G401 (cell line): ENCODE results near the gene COL4A4. TPM values are rescaled to one million over a fixed set of nuclear protein-coding genes. Genes with fewer than 3 reads are reported as not detected.
A peak's percentile ranks its signal among the peaks of the same experiment; 100 is the strongest.
"Not testable (repeated sequence)": the region's sequence is repeated elsewhere in the genome, so short reads cannot be mapped to it uniquely, and the experiment has no call there.

Source experiments
- DNase-seq: peaks from one replicate; pipeline ENCODE4 v3.0.0-alpha.2; 2015; ENCODE audit warnings: low spot score
- in situ Hi-C: cut with HindIII; loops from 2 replicates; pipeline ENCODE4 v1.10.0; 2016; ENCODE audit warnings: low sequenced_read_pairs, mixed read lengths
- total RNA-seq: library from RNA; depleted of rRNA; stranded (reverse); fragments of >200 nt; shearing (Covaris generic); gene quantifications from 2 replicates; pipeline ENCODE4 v1.2.3, GENCODE V29; 2014

Gene COL4A4
- total RNA-seq, 1 experiment from 2014 or later: 2.3 TPM

DNA sequence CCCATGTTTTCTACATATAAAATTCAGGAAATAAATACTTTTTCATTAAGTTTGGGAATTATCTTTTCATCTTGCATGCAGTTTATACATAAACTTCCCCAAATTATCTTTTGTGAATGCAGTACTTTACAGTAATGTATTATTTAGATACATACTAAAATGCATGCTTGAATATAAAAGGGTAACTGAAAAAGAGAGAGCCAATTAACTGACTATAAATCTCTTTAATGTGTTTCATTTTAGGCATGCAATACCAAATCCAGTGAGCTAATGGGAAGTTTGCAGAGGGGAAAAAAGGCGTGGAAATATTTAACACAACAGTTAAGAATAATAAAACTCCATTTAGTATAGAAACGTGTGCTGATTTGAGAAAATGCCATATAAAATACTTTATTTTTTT is 39.2 kb downstream of the COL4A4 start:
- DNase-seq: no peak
- in situ Hi-C loops: no loop called here

DNA sequence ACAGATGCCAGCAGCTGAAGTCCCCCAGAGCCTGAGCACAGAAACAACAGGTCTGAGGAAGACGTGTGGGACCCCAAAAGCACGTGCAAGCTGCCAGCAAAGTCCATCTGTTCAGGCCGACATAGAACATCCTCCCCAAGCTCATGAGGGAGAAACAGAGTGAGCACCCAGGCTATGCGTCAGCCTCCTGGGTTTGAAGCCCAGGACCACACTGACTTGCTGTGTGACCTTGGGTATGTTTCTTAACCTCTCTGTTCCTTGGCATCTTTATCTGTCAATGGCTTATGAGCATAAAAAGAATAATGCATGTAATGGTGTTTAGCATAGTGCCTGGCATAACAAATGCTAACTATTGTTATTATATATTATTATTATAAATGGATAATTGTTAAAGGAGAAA is 40.3 kb downstream of the COL4A4 start:
- in situ Hi-C loops: no loop called here
- DNase-seq: no peak

DNA sequence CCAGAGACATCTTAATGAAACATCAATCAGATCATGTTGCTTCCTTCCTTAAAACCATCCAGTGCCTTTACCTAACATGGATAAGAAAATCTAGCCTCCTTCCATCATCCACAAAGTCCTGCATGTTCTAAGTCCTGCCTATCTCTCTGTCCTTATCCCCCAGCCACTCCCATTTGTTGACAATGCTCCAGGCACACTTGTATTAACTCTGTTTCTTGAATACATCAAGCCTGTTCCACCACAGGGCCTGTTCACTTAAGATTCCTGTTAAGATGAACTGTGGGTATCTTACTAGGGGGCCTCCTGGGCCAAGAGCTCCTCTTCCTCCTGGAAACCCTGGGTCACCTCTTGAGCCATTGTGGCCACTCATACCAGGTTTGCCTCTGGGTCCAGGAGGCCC is 45.7 kb downstream of the COL4A4 start:
- no peak for DNase-seq
- in situ Hi-C loops: no loop called here

DNA sequence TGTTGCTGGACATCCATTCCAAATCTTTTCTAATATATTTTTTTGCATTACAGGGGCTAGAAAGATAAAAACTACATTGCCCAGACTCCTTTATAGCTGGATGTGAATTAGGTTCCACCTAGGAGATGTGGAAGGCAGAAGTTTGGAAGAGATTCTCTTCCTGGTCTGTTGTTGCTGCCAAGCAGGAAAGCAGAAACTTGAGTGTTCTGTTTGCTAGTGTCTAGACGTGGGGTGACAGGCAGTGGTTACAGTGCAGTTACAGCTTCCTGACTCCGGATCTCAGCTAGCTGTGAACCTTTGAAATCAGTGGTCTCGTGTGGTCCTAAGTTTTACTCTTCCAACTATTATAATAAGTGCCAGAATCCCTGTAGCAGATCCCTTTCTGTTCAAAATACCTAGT is 46.2 kb downstream of the COL4A4 start:
- in situ Hi-C loops: no loop called here
- no peak for DNase-seq

- in situ Hi-C loops: no loop called here
Observed at GRCh38 chr2:227117027-227117426, 47.0 kb downstream of the COL4A4 start.

DNA sequence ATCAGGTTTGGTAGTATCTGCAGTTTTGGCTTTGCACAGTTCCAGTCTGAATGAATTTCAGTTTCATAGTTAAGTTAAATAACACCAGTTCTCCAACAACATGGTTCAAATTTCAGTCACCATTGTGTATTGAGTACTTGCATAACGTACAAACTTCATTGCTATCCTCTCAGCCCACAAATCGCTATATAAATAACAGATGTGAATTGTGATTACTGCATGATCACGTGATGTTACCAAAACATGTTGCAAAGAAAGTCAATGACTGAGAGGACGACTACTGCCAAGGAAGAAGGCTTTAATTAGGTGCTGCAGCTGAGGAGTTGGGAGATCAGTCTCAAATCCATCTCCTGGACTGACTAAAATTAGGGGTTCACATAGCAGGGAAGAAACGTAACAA is 48.2 kb downstream of the COL4A4 start:
- in situ Hi-C loops: no loop called here

More at GRCh38 chr2:227117027-227117426, 47.0 kb downstream of the COL4A4 start:
- no peak for DNase-seq

DNA sequence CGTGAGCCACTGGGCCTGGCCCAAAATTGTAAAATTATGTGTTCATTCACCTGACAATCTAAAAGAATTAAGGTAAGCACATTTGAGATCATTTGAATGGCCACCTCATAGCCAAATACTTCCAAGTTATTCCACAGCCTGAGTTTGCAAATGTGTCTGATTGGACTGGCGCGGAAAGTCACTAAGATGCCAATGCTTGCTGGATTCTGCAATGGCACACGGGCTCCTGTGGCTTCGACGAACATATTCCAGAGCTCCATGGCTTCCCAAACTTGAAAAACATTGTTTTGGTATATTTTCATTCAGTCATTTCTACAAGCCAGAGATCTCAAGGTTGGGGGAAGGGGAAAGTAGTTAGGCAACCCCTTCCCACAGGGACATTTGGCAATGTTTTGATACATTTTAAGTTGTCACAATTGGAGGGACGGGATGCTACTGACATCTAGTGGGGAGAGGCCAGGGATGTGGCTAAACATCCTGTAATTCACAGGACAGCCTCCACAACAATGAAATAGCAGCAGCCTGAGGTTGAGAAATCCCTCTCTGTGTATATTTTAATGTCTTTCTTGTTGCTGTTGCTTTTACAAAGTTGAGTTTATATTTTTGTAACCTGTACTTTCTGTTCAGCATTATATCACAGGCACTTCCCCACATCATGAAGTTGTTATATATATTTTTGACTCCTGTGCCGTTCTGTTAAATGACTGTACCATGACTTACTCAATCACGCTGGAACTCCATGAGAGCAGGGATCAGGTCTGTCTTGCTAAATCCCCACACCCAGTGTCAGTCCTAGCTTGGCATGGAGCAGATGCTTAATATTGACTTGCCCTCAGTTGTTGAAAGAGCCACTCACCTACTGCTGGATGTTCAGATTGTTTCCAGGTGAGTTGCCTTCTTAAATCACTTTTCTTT is 56.9 kb downstream of the COL4A4 start:
- in situ Hi-C loops: no loop called here
- peak; percentile 45 for DNase-seq

More for the DNA sequence above, 48.2 kb downstream of the COL4A4 start:
- DNase-seq: no peak

DNA sequence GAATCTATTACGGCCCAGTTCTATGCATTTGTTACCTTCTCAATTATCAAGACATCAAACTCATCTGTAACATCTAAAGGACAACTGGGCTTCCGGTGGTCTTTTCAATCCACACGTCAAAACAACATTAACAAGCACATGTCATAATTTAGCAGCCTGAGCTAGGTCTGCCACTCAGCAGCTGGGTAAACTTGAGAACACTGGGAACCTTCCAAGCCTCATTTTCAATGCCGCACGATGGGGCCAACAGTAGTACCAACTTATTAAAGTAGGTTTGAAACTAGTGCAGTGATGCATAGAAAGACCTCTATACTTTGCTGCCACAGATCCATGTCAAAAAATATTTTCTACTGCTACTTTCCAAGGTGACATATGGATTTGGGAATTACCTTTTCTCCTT is 60.4 kb downstream of the COL4A4 start:
- DNase-seq: no peak
- in situ Hi-C loops: no loop called here

DNA sequence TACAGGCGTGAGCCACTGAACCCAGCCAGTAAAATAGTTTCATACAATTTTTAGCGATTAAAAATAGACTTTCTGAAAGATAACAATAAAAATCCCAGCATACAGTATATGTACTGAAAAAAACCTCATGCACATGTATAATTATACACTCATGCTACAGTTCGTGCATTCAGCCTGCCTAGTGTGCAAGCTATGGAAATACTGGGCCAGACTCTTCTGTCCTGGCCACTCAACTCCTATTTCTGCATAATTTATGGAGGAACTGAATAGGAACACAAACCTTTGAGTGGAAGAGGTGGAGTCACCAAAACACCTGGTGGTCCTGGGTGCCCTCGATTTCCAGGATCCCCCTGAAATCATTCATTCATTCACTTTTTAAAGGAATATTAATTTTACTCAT is 64.7 kb downstream of the COL4A4 start:
- DNase-seq: no peak
- in situ Hi-C loops: no loop called here

GRCh38 chr2:227098162-227098515 is 65.9 kb downstream of the COL4A4 start:
- in situ Hi-C loops: no loop called here

GRCh38 chr2:227097495-227098161 is 66.4 kb downstream of the COL4A4 start:
- no peak for DNase-seq
- in situ Hi-C loops: no loop called here

More at GRCh38 chr2:227098162-227098515, 65.9 kb downstream of the COL4A4 start:
- DNase-seq: no peak

- DNase-seq: no peak
- in situ Hi-C loops: no loop called here
Observed at GRCh38 chr2:227095346-227095745, 68.7 kb downstream of the COL4A4 start.

- in situ Hi-C loops: no loop called here
- DNase-seq: no peak
Observed at GRCh38 chr2:227082286-227082685, 81.7 kb downstream of the COL4A4 start.

- in situ Hi-C loops: no loop called here
Observed at GRCh38 chr2:227079726-227080125, 84.3 kb downstream of the COL4A4 start.

GRCh38 chr2:227065065-227065464 is 98.9 kb downstream of the COL4A4 start:
- in situ Hi-C loops, DNase-seq: not testable (repeated sequence)

More at GRCh38 chr2:227079726-227080125, 84.3 kb downstream of the COL4A4 start:
- no peak for DNase-seq

DNA sequence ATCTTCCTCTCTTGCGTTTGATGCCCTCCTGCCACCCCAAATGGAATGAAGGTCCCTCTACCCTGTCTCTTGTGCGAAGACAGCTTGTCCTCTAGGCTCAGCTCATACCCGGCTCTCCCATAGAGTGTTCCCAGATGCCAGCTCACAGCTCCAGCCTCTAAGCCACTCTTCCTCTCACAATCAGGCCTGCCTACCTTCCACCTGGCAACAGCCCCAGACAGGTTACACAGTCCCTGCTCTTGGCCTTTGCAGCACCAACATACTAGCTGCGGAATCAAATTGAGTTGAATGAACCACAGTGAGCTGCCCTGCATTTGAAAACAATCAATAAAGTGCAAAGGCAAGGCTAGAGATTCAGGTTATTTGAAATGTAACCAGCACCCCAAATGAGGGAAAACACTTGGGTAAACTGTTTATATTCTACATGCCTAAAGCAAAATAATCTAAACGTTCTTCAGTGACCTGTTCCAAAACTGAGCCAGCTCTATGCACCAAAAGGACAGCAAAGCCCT is 105.1 kb downstream of the COL4A4 start:
- DNase-seq: no peak
- in situ Hi-C loops: no loop called here

- in situ Hi-C loops: no loop called here
- DNase-seq: no peak
Observed at GRCh38 chr2:227057743-227058447, 106.1 kb downstream of the COL4A4 start.

DNA sequence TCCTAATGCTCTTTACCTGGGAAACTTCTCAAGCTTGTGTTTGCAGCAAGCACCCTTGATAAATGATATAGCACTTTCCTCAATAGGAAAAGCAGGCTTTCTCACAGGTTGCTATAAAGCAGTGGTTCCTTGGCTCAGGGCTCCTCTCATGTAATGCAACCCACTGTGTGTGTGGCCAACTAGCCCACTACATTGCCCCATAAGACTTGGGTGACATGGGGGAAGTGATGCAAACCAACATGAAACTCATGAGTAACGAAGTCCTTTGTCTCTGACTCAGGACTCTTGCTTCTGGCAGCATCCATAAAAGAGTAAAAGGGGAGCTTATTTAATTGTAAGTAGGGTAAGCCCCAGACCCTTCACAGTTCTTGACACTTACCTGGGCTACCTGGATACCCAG is 106.9 kb downstream of the COL4A4 start:
- in situ Hi-C loops: no loop called here
- no peak for DNase-seq

DNA sequence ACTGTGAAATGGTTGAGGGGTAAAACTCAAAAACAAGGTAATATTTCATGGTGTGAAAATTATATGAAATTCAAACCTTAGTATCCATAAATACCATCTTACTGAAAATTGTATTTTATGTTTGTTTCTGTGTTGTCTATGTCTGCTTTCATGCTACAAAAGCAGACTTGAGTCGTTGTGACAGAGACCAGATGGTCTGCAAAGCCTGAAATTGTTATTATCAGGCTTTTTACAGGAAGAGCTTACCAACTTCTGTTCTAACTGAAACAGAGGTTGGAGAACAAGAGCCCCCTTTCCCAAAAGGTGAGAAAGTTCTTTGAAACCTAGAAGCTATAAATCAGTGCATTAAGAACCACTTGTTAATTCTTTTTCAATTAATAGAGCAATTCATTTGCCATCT is 110.0 kb downstream of the COL4A4 start:
- in situ Hi-C loops: no loop called here
- no peak for DNase-seq

DNA sequence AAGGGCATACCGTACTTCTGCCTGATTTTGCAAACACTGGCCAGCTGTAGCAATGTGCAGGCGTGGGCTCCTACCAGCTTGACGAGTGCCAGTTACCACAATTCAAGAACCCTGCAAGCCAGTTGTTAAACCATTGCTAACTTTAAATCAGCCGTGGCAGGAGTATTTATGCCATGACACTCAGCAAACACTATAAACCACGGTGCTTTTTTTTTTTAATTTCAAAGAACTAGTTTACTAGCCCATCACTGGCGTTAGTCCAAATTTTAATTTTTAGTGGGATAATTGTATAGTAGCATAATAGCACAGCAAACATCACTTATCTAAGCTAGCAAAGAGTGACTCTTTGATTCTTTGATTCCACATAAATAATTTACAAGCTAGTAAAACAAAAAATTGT is 111.1 kb downstream of the COL4A4 start:
- no peak for DNase-seq
- in situ Hi-C loops: no loop called here
